ENCODE measurements around the gene TACC3.
A peak's percentile ranks its signal among the peaks of the same experiment; 100 is the strongest.

The TACC3 gene

DNA sequence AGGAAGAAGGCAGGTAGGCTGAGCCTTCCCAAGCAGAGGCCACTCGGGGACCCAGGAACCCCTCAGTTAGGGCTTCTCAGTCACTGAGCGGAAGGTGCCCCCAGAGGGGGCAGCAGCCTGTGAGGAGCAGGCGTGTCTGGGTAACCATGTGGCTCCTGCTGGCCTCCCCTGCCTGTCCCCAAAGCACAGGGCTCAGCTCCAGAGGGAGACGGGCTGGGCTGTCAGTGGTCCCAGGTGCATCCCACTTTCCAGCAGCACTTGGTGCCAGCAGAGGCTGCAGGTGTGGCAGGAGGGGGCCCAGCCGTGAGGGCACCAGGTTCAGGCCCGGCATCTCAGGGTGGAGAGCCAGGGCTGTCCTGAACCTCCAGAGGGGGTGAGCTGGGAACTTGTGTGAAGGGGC, 22.7 kb downstream of the TACC3 start:
- CTCF ChIA-PET: interaction anchor here (0.6 to 0.9 kb wide), 3 partner anchors 51 to 166 kb away, joined by 3 to 5 read pairs (median 3); no protein-coding TSS in a partner anchor
- H3K27ac ChIP-seq: peak overlapping the region; percentile 53
- TF ChIP-seq, protein P1, sequence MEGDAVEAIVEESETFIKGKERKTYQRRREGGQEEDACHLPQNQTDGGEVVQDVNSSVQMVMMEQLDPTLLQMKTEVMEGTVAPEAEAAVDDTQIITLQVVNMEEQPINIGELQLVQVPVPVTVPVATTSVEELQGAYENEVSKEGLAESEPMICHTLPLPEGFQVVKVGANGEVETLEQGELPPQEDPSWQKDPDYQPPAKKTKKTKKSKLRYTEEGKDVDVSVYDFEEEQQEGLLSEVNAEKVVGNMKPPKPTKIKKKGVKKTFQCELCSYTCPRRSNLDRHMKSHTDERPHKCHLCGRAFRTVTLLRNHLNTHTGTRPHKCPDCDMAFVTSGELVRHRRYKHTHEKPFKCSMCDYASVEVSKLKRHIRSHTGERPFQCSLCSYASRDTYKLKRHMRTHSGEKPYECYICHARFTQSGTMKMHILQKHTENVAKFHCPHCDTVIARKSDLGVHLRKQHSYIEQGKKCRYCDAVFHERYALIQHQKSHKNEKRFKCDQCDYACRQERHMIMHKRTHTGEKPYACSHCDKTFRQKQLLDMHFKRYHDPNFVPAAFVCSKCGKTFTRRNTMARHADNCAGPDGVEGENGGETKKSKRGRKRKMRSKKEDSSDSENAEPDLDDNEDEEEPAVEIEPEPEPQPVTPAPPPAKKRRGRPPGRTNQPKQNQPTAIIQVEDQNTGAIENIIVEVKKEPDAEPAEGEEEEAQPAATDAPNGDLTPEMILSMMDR (conservative IDR thresholded peaks at IDR 0.05; ENCODE audit: low read depth): no peak
- POLR2A ChIA-PET (ENCODE audit: low non-redundant PET): no interaction called here
- DNase-seq (ENCODE audit: low spot score): no peak

DNA sequence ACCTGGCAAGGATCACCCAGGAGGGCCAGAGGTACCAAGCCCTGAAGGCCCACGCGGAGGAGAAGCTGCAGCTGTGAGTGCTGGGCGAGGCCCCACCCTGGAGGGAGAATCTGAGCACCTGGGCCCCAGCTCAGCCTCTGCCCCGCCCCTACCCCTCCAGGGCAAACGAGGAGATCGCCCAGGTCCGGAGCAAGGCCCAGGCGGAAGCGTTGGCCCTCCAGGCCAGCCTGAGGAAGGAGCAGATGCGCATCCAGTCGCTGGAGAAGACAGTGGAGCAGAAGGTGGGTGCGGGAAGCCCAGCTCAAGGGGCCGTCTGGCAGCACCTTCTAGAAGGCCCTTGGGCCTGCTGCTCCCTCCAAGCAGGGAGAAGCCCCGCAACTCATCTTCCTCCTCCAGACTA, 23.2 kb downstream of the TACC3 start:
- TF ChIP-seq, protein P1 (conservative IDR thresholded peaks at IDR 0.05; ENCODE audit: low read depth): no peak
- POLR2A ChIA-PET (ENCODE audit: low non-redundant PET): no interaction called here
- CTCF ChIA-PET: interaction anchor here (0.7 to 4.4 kb wide), 3 partner anchors 51 to 68 kb away, joined by 3 to 56 read pairs (median 5); no protein-coding TSS in a partner anchor
- peak overlapping the region; percentile 53 for H3K27ac ChIP-seq
- no peak for DNase-seq (ENCODE audit: low spot score)

GRCh38 chr4:1745165-1745564, 23.8 kb downstream of the TACC3 start:
- peak overlapping the region; percentile 53 for H3K27ac ChIP-seq
- DNase-seq (ENCODE audit: low spot score): no peak
- CTCF ChIA-PET: interaction anchor here (0.6 to 4.4 kb wide), 5 partner anchors 11 to 470 kb away, joined by 3 to 56 read pairs (median 3); no protein-coding TSS in a partner anchor
- POLR2A ChIA-PET (ENCODE audit: low non-redundant PET): no interaction called here
- TF ChIP-seq, protein P1 (conservative IDR thresholded peaks at IDR 0.05; ENCODE audit: low read depth): no peak

DNA sequence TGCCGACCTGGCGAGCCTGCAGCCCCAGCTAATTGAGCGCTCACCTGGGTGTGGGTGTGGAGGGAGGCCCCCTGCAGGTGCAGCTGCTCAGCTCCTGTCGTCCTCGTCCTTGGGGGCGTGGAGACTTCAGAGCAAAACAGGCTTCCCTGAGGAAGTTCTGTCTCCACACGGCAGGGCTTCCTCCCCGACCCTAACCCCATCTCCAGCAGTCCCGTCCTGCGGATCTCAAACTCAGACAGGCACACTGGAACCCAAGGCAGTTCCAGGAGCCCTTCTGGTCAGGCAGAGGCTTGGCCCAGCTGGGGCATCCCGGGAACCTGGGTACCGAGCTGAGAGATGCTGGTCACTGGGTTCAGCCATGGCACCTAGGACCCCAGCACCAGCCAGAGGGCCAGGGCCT, 24.4 kb downstream of the TACC3 start:
- TF ChIP-seq, protein P1 (conservative IDR thresholded peaks at IDR 0.05; ENCODE audit: low read depth): no peak
- ChIA-PET POLR2A (ENCODE audit: low non-redundant PET) (no interaction called here), CTCF (interaction anchor here (0.6 to 4.4 kb wide), 5 partner anchors 12 to 470 kb away, joined by 3 to 56 read pairs (median 3); no protein-coding TSS in a partner anchor)
- H3K27ac ChIP-seq: peak overlapping the region; percentile 53
- DNase-seq (ENCODE audit: low spot score): no peak

DNA sequence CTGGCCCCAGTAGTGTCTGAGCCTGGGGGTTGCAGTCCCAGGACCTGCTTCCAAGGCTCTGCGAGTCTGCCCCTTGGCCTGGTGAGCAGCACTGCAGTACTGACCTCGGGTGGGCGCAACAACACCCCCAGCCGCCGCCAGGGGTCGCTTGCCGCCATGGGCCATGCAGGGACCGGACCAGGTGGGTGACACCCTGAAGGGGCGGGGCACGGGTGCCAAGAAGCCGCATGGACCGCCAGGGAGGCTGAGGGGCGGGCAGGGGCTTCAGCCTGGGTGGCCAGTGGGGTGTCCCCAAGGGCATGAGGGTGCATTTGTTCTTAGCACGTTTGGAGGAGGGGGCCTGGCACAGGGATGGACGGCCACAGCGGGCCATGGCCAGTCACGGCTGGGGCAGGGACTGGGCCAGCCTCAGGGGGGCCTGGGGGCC, 25.0 kb downstream of the TACC3 start:
- ChIA-PET CTCF (interaction anchor here (1.1 to 4.4 kb wide), 2 partner anchors 11 to 64 kb away, joined by 3 to 56 read pairs; no protein-coding TSS in a partner anchor), POLR2A (ENCODE audit: low non-redundant PET) (no interaction called here)
- DNase-seq (ENCODE audit: low spot score): peak; percentile 44
- H3K27ac ChIP-seq: peak overlapping the region; percentile 53
- TF ChIP-seq, protein P1 (conservative IDR thresholded peaks at IDR 0.05; ENCODE audit: low read depth): peak; percentile 83

DNA sequence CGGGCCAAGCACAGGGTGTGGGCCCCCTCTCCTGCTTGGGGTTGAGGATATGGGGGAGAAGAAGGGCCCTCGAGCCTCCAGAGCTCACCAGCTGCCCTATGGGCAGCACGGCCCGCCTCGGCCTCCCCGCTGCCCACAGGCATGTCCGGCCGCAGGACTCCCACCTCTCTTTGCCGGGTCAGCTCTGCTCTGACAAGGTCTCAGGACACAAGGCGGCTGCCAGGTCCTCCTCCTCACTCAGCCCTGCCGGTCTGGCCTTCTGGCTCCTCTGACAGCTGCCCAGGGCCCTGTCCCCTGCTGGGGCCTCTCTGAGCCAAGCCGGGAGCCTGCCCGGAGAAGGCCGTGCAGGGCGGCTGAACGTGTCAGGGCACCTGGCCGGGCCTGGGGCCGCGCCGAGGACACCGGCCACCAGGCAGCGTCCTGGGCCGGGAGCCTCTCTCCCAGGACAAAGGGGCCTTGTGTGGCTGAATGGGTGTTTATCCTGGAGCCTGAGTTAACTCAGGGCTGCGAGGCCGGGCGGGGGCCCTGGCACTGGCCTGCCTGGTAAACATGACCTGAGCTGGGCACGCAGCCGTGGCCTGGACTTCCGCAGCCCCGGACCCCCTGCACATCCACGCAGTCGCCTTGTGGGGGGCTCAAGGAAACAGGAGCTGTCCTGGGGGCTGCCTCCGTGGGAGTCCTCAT, 25.7 kb downstream of the TACC3 start:
- peak overlapping the region; percentile 53 for H3K27ac ChIP-seq
- DNase-seq (ENCODE audit: low spot score): no peak
- POLR2A ChIA-PET (ENCODE audit: low non-redundant PET): interaction anchor here (0.6 kb wide), 1 partner anchor 16 kb away, joined by 3 read pairs; no protein-coding TSS in a partner anchor
- TF ChIP-seq, protein P1 (conservative IDR thresholded peaks at IDR 0.05; ENCODE audit: low read depth): no peak
- CTCF ChIA-PET: interaction anchor here (1.1 to 4.4 kb wide), 2 partner anchors 10 to 63 kb away, joined by 3 to 56 read pairs; no protein-coding TSS in a partner anchor

Measured in RWPE1 (cell line).